Fibroblast of lung (primary cell): ENCODE results near the gene NMUR2. TPM values are rescaled to one million over a fixed set of nuclear protein-coding genes. Genes with fewer than 3 reads are reported as not detected.

ENCODE experiments used
- DNase-seq, 2 donors: peaks; one replicate each; pipeline versions ENCODE4 v3.0.0 to v3.0.0-alpha.2; 2010; ENCODE audit warnings: low read depth in 2 of 2
- H2AFZ ChIP-seq: 2 replicates; pipeline ENCODE4 v1.5.1; 2012; ENCODE audit warnings: low read length, control low read depth, inconsistent platforms
- H3K27ac ChIP-seq: 2 replicates; pipeline ENCODE4 v1.5.1; 2011; ENCODE audit warnings: low read length, control low read depth; ENCODE audit not compliant: insufficient read depth
- H3K27me3 ChIP-seq: 2 replicates; pipeline ENCODE4 v1.5.1; 2011; ENCODE audit warnings: mild to moderate bottlenecking, low read length; ENCODE audit not compliant: control insufficient read depth, insufficient read depth
- H3K36me3 ChIP-seq: 2 replicates; pipeline ENCODE4 v1.5.1; 2011; ENCODE audit warnings: low read length; ENCODE audit not compliant: control insufficient read depth, insufficient read depth
- H3K4me1 ChIP-seq: 2 replicates; pipeline ENCODE4 v1.5.1; 2011; ENCODE audit warnings: low read length; ENCODE audit not compliant: control insufficient read depth, insufficient read depth; ENCODE audit errors: extremely low read depth
- H3K4me2 ChIP-seq: 2 replicates; pipeline ENCODE4 v1.5.1; 2011; ENCODE audit warnings: low read length, control low read depth; ENCODE audit not compliant: insufficient read depth; ENCODE audit errors: extremely low read depth
- H3K4me3 ChIP-seq, 4 experiments: fragments of 200-600 bp in 1 of 4; sonication (generic) in 1 of 4; replicated peaks in 1 of 4; 2 replicates each; pipeline ENCODE4 v1.5.1; 2011 to 2016; ENCODE audit warnings: low read length in 4 of 4, low read depth in 3 of 4, mild to moderate bottlenecking in 3 of 4, control low read depth in 2 of 4, inconsistent platforms in 1 of 4, mixed read lengths in 1 of 4; ENCODE audit not compliant: insufficient read depth in 1 of 4; ENCODE audit errors: control extremely low read depth in 1 of 4
- H3K79me2 ChIP-seq: 2 replicates; pipeline ENCODE4 v1.5.1; 2012; ENCODE audit warnings: mild to moderate bottlenecking, low read length, inconsistent platforms; ENCODE audit not compliant: control insufficient read depth, insufficient read depth
- H3K9ac ChIP-seq: 2 replicates; pipeline ENCODE4 v1.5.1; 2011; ENCODE audit warnings: mild to moderate bottlenecking, low read length, control low read depth; ENCODE audit not compliant: insufficient read depth
- H3K9me3 ChIP-seq: 2 replicates; pipeline ENCODE4 v1.5.1; 2012; ENCODE audit warnings: low read depth, low read length; ENCODE audit not compliant: control insufficient read depth, insufficient read depth
- H4K20me1 ChIP-seq: 2 replicates; pipeline ENCODE4 v1.5.1; 2011; ENCODE audit warnings: low read length; ENCODE audit not compliant: control insufficient read depth, insufficient read depth; ENCODE audit errors: extremely low read depth
- CTCF ChIP-seq, 2 donors: IDR thresholded peaks in 1 of 2; conservative IDR thresholded peaks in 1 of 2; 1 replicate in 1 of 2; 2 replicates in 1 of 2; pipeline ENCODE4 v1.5.1; 2011 to 2012; ENCODE audit warnings: low read length in 2 of 2, control low read depth in 1 of 2, inconsistent platforms in 1 of 2, low read depth in 1 of 2, mild to moderate bottlenecking in 1 of 2
- EZH2 ChIP-seq: IDR thresholded peaks from 2 replicates; pipeline ENCODE4 v1.5.1; 2012; ENCODE audit warnings: low read length, control low read depth, mild to moderate bottlenecking; ENCODE audit errors: missing control alignments
- polyA plus RNA-seq, 2 donors: library from polyadenylated mRNA; depleted of rRNA in 1 of 2; stranded (reverse) in 1 of 2; unstranded in 1 of 2; fragments of >200 nt; gene quantifications; 2 replicates each; pipeline ENCODE4 v1.2.1, GENCODE V29; 2011 to 2012; ENCODE audit warnings: missing spikeins in 1 of 2
- total RNA-seq: library from RNA; depleted of rRNA; stranded (reverse); fragments of >200 nt; gene quantifications from 2 replicates; pipeline ENCODE4 v1.2.1, GENCODE V29; 2014

The NMUR2 gene
- total and polyA plus RNA-seq, 2 donors (not counting 1 experiment from before 2014, with no cell fraction given), result not detected

- no peaks in the 10 kb centered on the region for H3K27me3 ChIP-seq
- no peak overlapping the region for H3K4me3 ChIP-seq
- H3K36me3 ChIP-seq, result no peaks in the 10 kb centered on the region
- no peak overlapping the region for H3K27ac ChIP-seq
- no peak overlapping the region for H3K4me2 ChIP-seq
- TF ChIP-seq CTCF (conservative IDR thresholded peaks at IDR 0.05 in 1 of 2, IDR thresholded peaks at IDR 0.05 in 1 of 2; ENCODE audit: low read depth in 1 of 2, low read length in 2 of 2), result no peak
- no peak for TF ChIP-seq EZH2
- H3K9ac ChIP-seq, result no peak overlapping the region
- no peak for DNase-seq
- H4K20me1 ChIP-seq, result no peaks in the 10 kb centered on the region
- H3K9me3 ChIP-seq, result no peaks in the 10 kb centered on the region
- H3K4me1 ChIP-seq, result no peaks in the 10 kb centered on the region
- no peaks in the 10 kb centered on the region for H3K79me2 ChIP-seq
- H2AFZ ChIP-seq, result no peak overlapping the region
These were observed 32.8 kb upstream of the NMUR2 start for GRCh38 chr5:152437866-152438265.

- H3K4me1 ChIP-seq, result no peaks in the 10 kb centered on the region
- H2AFZ ChIP-seq, result no peak overlapping the region
- H3K4me2 ChIP-seq, result no peak overlapping the region
- H3K4me3 ChIP-seq, result no peak overlapping the region
- TF ChIP-seq CTCF (conservative IDR thresholded peaks at IDR 0.05 in 1 of 2, IDR thresholded peaks at IDR 0.05 in 1 of 2; ENCODE audit: low read depth in 1 of 2, low read length in 2 of 2) (no peak), EZH2 (no peak)
- H3K36me3 ChIP-seq, result no peaks in the 10 kb centered on the region
- no peak overlapping the region for H3K9ac ChIP-seq
- H3K27me3 ChIP-seq, result no peaks in the 10 kb centered on the region
- no peaks in the 10 kb centered on the region for H4K20me1 ChIP-seq
- H3K27ac ChIP-seq, result no peak overlapping the region
- DNase-seq, result no peak
- no peaks in the 10 kb centered on the region for H3K79me2 ChIP-seq
- no peaks in the 10 kb centered on the region for H3K9me3 ChIP-seq
These were observed 22.6 kb upstream of the NMUR2 start for GRCh38 chr5:152427721-152428120.

GRCh38 chr5:152425083-152425482, 20.0 kb upstream of the NMUR2 start:
- Histone ChIP-seq H3K4me3 (no peak overlapping the region), H3K9me3 (no peaks in the 10 kb centered on the region), H3K79me2 (no peaks in the 10 kb centered on the region), H4K20me1 (no peaks in the 10 kb centered on the region), H3K4me1 (no peaks in the 10 kb centered on the region), H3K27me3 (no peaks in the 10 kb centered on the region), H3K36me3 (no peaks in the 10 kb centered on the region), H3K9ac (no peak overlapping the region), H3K27ac (no peak overlapping the region), H3K4me2 (no peak overlapping the region), H2AFZ (no peak overlapping the region)
- no peak for DNase-seq
- TF ChIP-seq CTCF (conservative IDR thresholded peaks at IDR 0.05 in 1 of 2, IDR thresholded peaks at IDR 0.05 in 1 of 2; ENCODE audit: low read depth in 1 of 2, low read length in 2 of 2) (no peak), EZH2 (no peak)
